ENCODE results near the gene SLC6A19. TPM values are rescaled to one million over a fixed set of nuclear protein-coding genes. Genes with fewer than 3 reads are reported as not detected.

Gene SLC6A19
- total RNA-seq, 3 donors from 2014 or later = 14.4 to 92.8 (median 29.2) TPM

DNA sequence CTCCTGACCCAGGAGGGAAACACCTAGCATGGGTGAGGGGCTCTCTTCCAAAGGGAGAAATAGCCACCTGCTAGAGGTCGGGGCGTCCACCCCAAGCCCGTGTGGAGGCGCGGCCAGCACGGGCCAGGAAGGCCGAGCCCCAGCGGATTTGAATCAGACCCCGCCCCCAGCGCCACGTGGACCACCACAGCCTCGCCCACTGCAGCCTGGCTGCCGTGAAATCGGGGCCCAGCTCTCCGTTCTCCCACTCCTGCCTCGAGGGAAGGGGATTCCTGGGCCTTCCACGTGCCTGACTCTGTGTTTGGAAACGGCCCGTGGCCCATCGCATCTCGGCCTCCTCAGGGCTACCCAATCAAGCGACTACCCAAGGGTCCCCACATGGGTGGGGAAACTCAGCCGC lies 55.4 kb downstream of the SLC6A19 start:
- peaks cover 2% of the 10 kb centered on the region for H3K4me1 ChIP-seq (ENCODE audit: low read depth)
- H3K9me3 ChIP-seq = no peaks in the 10 kb centered on the region
- no peak overlapping the region for H3K4me3 ChIP-seq
- ATAC-seq (no peak), DNase-seq (no peak)
- TF ChIP-seq, protein P1, sequence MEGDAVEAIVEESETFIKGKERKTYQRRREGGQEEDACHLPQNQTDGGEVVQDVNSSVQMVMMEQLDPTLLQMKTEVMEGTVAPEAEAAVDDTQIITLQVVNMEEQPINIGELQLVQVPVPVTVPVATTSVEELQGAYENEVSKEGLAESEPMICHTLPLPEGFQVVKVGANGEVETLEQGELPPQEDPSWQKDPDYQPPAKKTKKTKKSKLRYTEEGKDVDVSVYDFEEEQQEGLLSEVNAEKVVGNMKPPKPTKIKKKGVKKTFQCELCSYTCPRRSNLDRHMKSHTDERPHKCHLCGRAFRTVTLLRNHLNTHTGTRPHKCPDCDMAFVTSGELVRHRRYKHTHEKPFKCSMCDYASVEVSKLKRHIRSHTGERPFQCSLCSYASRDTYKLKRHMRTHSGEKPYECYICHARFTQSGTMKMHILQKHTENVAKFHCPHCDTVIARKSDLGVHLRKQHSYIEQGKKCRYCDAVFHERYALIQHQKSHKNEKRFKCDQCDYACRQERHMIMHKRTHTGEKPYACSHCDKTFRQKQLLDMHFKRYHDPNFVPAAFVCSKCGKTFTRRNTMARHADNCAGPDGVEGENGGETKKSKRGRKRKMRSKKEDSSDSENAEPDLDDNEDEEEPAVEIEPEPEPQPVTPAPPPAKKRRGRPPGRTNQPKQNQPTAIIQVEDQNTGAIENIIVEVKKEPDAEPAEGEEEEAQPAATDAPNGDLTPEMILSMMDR (IDR thresholded peaks at IDR 0.05) = no peak
- no peaks in the 10 kb centered on the region for H3K36me3 ChIP-seq (ENCODE audit: low read depth)
- intact Hi-C loops (cut with DNase I, micrococcal nuclease) = no loop called here

DNA sequence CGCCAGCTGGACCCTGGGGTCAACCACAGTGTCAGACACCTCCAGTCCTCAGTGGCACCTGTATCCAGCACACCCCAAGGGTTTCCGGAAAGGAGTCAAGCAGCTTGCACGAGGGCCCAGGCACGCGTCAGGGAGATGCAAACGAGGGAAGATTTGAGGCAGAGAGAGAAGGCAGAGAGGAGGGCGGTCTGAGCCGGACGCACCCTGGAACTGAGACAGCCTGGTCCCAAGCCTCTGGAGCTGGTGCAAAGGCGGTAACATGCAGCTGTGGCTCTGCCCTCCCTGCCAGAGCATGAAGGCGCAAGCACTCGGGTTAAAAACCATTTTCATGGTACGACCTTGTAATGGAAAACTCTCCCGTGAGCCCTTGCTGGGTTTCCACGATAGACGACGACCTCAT lies 56.0 kb downstream of the SLC6A19 start:
- Histone ChIP-seq H3K4me1 (ENCODE audit: low read depth) (no peaks in the 10 kb centered on the region), H3K4me3 (no peak overlapping the region), H3K9me3 (peaks cover 1% of the 10 kb centered on the region), H3K36me3 (ENCODE audit: low read depth) (no peaks in the 10 kb centered on the region)
- TF ChIP-seq, protein P1 (IDR thresholded peaks at IDR 0.05) = no peak
- ATAC-seq (no peak), DNase-seq (no peak)
- intact Hi-C loops (cut with DNase I, micrococcal nuclease) = no loop called here

DNA sequence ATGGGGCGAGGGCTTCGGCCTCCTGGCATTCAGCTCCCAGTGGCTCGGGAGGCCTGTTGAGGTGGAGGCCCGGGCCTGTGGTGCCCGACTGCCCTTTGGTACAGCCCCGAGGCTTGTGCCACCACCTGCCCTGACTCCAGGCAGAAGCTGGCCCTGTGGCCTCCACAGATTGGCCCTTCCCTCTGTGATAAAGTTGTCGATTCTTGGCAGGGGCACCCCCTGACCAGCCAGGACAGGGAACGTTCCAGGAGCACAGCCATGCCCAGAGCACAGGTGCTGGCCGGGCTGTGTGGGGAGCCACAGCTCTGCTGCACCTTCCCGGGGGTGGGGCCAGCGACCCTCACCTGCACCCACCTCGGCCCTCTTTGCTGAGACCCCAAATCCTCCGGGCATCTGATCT lies 56.4 kb downstream of the SLC6A19 start:
- H3K36me3 ChIP-seq (ENCODE audit: low read depth) = no peaks in the 10 kb centered on the region
- TF ChIP-seq, protein P1 (IDR thresholded peaks at IDR 0.05) = no peak
- ATAC-seq (no peak), DNase-seq (no peak)
- H3K4me3 ChIP-seq = no peak overlapping the region
- H3K9me3 ChIP-seq = peaks cover 2% of the 10 kb centered on the region
- intact Hi-C loops (cut with DNase I, micrococcal nuclease) = no loop called here
- H3K4me1 ChIP-seq (ENCODE audit: low read depth) = no peaks in the 10 kb centered on the region

DNA sequence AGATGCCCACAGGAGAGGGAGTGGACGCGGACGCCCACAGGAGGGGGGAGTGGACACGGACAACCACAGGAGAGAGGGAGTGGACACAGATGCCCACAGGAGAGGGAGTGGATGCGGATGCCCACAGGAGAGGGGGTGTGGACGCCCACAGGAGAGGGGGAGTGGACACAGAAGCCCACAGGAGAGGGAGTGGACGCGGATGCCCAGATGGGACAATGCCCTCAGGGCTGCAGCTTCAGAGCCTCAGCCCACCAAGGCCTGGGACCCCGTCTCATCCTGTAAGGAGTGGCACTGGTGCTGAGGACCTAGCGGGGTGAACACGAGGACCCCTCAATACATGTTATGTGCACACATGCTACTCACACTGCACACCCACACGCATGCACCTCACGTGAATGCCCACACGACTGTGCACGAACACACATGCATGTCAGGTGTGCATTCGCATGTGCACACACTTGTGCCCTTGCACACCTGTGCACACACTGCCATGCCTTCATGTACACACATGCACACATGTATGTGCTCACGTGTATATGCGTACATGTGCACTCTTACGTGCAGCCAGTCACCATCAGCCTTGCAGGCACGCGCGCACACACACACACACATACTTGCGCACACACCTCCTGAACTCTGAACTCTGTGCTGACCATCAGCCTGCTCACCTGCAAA lies 58.5 kb downstream of the SLC6A19 start:
- Histone ChIP-seq H3K36me3 (ENCODE audit: low read depth) (no peaks in the 10 kb centered on the region), H3K9me3 (peaks cover 2% of the 10 kb centered on the region), H3K4me1 (ENCODE audit: low read depth) (no peaks in the 10 kb centered on the region), H3K4me3 (no peak overlapping the region)
- intact Hi-C loops (cut with DNase I, micrococcal nuclease) = no loop called here
- ATAC-seq (no peak), DNase-seq (no peak)
- TF ChIP-seq, protein P1 (IDR thresholded peaks at IDR 0.05) = no peak

DNA sequence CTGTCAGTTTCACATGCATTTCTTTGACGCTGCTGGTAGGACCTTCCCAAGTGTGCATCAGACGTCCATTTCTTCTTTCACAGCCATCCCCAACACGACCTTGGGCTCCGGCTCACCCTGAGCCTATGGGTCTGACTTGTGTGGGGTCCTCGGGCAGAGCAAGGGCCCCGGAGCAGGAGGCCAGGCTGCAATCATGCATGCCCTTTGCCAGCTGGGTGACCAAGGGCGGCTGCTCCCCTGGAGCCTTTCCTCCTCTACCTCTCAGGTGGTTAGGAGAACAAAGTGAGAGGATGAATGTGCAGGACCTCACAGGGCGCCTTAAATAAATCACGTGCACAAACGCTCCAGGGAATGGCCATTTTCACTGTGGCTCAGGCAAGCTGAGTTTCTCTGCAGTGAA lies 60.2 kb downstream of the SLC6A19 start:
- intact Hi-C loops (cut with DNase I, micrococcal nuclease) = no loop called here
- no peaks in the 10 kb centered on the region for H3K36me3 ChIP-seq (ENCODE audit: low read depth)
- H3K4me1 ChIP-seq (ENCODE audit: low read depth) = no peaks in the 10 kb centered on the region
- ATAC-seq = no peak
- TF ChIP-seq, protein P1 (IDR thresholded peaks at IDR 0.05) = no peak
- H3K9me3 ChIP-seq = peaks cover 2% of the 10 kb centered on the region
- no peak for DNase-seq
- no peak overlapping the region for H3K4me3 ChIP-seq

DNA sequence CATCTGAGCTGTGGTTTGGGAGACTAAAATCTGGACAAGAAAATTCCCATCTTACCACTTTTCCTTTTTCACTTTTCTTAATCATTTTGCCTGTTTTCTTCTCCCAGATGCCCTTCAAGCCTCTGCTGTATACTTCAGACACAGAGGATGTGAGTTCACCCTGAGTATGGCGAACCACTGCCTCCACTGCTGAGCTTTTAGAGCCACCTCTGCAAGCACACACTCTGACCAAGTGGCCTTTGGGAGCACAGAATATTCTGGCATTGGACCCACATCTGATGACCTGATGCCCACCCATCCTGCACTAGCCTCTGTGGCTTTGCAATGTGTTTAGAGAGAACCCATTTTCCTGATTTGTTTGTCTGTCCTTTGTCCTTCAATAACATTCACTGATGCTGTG lies 61.0 kb downstream of the SLC6A19 start:
- Histone ChIP-seq H3K4me1 (ENCODE audit: low read depth) (no peaks in the 10 kb centered on the region), H3K36me3 (ENCODE audit: low read depth) (no peaks in the 10 kb centered on the region), H3K4me3 (no peak overlapping the region), H3K9me3 (peaks cover 2% of the 10 kb centered on the region)
- intact Hi-C loops (cut with DNase I, micrococcal nuclease) = no loop called here
- ATAC-seq = no peak
- DNase-seq = no peak
- TF ChIP-seq, protein P1 (IDR thresholded peaks at IDR 0.05) = no peak
